Type B pancreatic cell (in vitro differentiated cells): ENCODE measurements around the gene GRID2. TPM values are rescaled to one million over a fixed set of nuclear protein-coding genes. Genes with fewer than 3 reads are reported as not detected.

Experiments
- DNase-seq: peaks from one replicate; pipeline ENCODE4 v3.0.0; 2021; ENCODE audit warnings: mixed read lengths; ENCODE audit not compliant: unreplicated experiment; ENCODE audit errors: extremely low spot score
- H3K27ac Mint-ChIP-seq: 2 replicates; pipeline ENCODE4 v1.8.0; 2021; ENCODE audit warnings: mild to moderate bottlenecking, mixed read lengths
- H3K27me3 Mint-ChIP-seq: 2 replicates; pipeline ENCODE4 v1.8.0; 2021; ENCODE audit warnings: mixed read lengths
- H3K36me3 Mint-ChIP-seq: 2 replicates; pipeline ENCODE4 v1.8.0; 2021; ENCODE audit warnings: mixed read lengths
- H3K4me1 Mint-ChIP-seq: one replicate; pipeline ENCODE4 v1.8.0; 2021; ENCODE audit warnings: mixed read lengths; ENCODE audit not compliant: unreplicated experiment
- H3K4me3 Mint-ChIP-seq: 2 replicates; pipeline ENCODE4 v1.8.0; 2021; ENCODE audit warnings: mild to moderate bottlenecking, mixed read lengths
- H3K9me3 Mint-ChIP-seq: 2 replicates; pipeline ENCODE4 v1.8.0; 2021; ENCODE audit warnings: mixed read lengths
- total RNA-seq: library from RNA; stranded (reverse); gene quantifications from 2 replicates; pipeline ENCODE4 v1.2.1, GENCODE V29; 2021; ENCODE audit warnings: low replicate concordance
- TF ChIP-seq, protein P1 (sequence below): fragments of 200-600 bp; sonication (generic); conservative IDR thresholded peaks from 2 replicates; pipeline ENCODE4 v1.5.0; 2021; ENCODE audit warnings: antibody characterized with exemption, mild to moderate bottlenecking

The GRID2 gene
- total RNA-seq, 1 donor from 2014 or later: 1.7 TPM

DNA sequence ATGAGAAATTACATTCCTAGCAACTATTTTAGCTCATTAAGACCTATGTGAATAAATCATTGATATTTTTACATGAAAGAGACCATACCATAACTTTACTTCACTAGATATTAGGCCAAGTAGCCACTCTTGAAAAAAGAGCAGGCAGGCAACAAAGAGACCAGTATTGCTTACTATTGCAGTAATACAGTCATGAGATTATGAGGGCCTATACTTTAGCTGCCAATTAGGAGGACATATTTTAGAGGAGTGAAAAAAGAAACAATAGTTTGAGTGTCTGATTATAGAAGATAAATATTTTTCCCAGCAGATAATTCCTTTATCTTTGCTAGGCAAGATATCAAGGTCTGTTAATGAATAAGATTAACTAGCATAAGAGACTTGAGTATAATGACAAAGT, 739.0 kb downstream of the GRID2 start:
- Mint-ChIP-seq H3K27me3 (no peaks in the 10 kb centered on the region), H3K9me3 (no peaks in the 10 kb centered on the region), H3K27ac (no peak overlapping the region), H3K4me1 (no peaks in the 10 kb centered on the region), H3K4me3 (no peak overlapping the region), H3K36me3 (no peaks in the 10 kb centered on the region)
- TF ChIP-seq, protein P1, sequence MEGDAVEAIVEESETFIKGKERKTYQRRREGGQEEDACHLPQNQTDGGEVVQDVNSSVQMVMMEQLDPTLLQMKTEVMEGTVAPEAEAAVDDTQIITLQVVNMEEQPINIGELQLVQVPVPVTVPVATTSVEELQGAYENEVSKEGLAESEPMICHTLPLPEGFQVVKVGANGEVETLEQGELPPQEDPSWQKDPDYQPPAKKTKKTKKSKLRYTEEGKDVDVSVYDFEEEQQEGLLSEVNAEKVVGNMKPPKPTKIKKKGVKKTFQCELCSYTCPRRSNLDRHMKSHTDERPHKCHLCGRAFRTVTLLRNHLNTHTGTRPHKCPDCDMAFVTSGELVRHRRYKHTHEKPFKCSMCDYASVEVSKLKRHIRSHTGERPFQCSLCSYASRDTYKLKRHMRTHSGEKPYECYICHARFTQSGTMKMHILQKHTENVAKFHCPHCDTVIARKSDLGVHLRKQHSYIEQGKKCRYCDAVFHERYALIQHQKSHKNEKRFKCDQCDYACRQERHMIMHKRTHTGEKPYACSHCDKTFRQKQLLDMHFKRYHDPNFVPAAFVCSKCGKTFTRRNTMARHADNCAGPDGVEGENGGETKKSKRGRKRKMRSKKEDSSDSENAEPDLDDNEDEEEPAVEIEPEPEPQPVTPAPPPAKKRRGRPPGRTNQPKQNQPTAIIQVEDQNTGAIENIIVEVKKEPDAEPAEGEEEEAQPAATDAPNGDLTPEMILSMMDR: no peak
- DNase-seq: no peak

DNA sequence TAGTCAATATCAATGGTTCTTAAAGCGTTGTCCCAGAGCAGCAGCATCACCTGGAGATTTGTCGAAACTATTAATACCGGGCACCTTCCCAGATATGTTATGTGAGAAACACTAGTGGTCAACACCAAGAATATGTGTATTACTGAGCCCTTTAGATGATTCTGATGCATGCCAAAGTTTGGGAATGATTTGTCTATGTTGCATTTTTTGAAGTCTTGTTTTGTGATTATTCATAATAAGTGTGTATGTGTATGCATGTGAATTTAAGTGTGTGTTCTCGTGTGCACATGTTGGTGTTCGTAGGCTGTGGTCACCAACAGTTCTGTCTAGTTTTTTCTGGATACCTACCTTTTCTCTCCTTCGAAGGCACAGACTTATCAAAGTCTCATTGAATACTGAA, 749.4 kb downstream of the GRID2 start:
- Mint-ChIP-seq H3K4me1 (no peaks in the 10 kb centered on the region), H3K36me3 (no peaks in the 10 kb centered on the region), H3K27me3 (no peaks in the 10 kb centered on the region), H3K9me3 (no peaks in the 10 kb centered on the region), H3K27ac (no peak overlapping the region), H3K4me3 (no peak overlapping the region)
- TF ChIP-seq, protein P1: no peak
- DNase-seq: no peak

DNA sequence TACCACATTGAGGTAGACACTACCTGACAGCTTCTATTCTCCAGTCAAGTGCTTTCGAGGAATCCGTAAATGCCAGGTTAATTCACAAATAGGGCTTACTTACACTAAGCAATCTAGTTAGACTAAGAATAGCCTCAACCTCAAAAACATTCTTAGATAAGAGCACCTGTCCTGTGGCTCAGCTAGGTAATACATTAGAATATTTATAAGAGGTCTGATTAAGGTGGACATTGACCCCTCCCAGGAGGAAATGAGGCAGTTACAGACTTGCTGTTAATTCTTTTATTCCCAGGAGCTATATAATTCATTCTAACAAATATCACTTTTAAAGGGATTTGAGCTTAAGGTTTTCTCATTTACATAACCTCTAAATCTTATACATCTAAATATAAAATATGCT, 758.1 kb downstream of the GRID2 start:
- no peak for DNase-seq
- H3K27ac Mint-ChIP-seq: no peak overlapping the region

DNA sequence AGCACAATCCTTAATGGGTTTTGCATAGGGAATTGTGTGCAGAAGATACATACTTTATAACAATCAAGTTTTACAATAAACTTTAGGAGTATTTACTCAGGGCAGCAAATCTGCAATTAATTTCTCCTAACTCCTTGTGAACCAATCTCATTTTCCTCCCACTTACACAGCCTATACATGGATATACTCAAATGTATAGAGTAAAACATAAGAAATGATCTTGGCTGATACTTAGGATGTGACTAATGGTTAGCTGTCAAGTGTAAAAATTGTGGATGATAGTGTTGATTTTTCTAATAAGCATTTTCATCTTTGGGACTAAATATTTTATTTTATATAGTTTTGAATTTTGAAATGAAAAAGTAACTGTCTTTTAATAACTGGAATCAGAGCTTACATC, 759.6 kb downstream of the GRID2 start:
- H3K36me3 Mint-ChIP-seq: no peaks in the 10 kb centered on the region
- no peak overlapping the region for H3K27ac Mint-ChIP-seq
- no peaks in the 10 kb centered on the region for H3K27me3 Mint-ChIP-seq
- H3K9me3 Mint-ChIP-seq: no peaks in the 10 kb centered on the region
- TF ChIP-seq, protein P1: no peak
- H3K4me1 Mint-ChIP-seq: no peaks in the 10 kb centered on the region
- DNase-seq: no peak
- H3K4me3 Mint-ChIP-seq: no peak overlapping the region

More for the DNA sequence above, 758.1 kb downstream of the GRID2 start:
- TF ChIP-seq, protein P1: no peak
- no peak overlapping the region for H3K4me3 Mint-ChIP-seq
- H3K27me3 Mint-ChIP-seq: no peaks in the 10 kb centered on the region
- H3K9me3 Mint-ChIP-seq: no peaks in the 10 kb centered on the region
- no peaks in the 10 kb centered on the region for H3K4me1 Mint-ChIP-seq
- H3K36me3 Mint-ChIP-seq: no peaks in the 10 kb centered on the region

DNA sequence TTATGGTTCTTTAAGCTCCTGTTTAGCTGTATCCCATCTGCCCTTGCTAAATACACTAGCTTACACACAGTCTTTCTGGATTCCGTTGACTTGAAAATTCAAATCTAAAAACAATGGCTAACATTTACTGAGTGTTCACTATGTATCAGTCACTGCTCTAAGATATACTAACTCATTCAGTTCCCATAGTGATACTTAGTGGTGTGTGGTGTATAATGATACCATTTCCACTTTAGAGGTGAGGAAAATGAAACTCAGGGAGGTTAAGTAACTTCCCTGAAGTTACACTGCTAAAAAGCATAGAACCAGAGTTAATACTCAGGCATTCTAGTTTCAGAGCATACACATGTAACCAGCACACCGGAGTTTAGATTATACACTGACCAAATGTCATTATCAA, 762.0 kb downstream of the GRID2 start:
- Mint-ChIP-seq H3K4me1 (peaks cover 9% of the 10 kb centered on the region), H3K36me3 (no peaks in the 10 kb centered on the region), H3K9me3 (no peaks in the 10 kb centered on the region), H3K27ac (no peak overlapping the region), H3K4me3 (no peak overlapping the region), H3K27me3 (no peaks in the 10 kb centered on the region)
- TF ChIP-seq, protein P1: no peak
- DNase-seq: no peak

DNA sequence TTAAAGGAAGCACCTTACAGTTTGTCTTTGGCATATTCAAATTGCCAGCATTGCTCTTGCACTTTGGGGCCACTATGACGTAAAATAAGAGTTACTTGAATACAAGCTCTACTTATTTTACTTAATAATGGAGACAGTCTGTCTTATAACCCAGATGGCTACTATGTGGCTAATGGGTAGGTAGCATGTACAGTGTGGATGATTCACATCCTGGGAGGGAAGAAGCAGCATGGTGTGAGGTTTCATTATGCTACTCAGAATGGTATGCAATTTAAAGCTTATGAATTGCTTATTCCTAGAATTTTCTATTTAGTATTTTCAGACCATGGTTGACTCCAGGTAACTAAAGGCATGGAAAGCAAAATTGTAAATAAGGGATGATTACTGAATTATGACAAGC, 763.0 kb downstream of the GRID2 start:
- no peak overlapping the region for H3K4me3 Mint-ChIP-seq
- no peaks in the 10 kb centered on the region for H3K9me3 Mint-ChIP-seq
- TF ChIP-seq, protein P1: no peak
- no peak overlapping the region for H3K27ac Mint-ChIP-seq
- H3K36me3 Mint-ChIP-seq: no peaks in the 10 kb centered on the region
- DNase-seq: no peak
- H3K27me3 Mint-ChIP-seq: peaks cover 2% of the 10 kb centered on the region
- H3K4me1 Mint-ChIP-seq: peaks cover 9% of the 10 kb centered on the region
